ENCODE data around the gene CHRDL1. TPM values are rescaled to one million over a fixed set of nuclear protein-coding genes. Genes with fewer than 3 reads are reported as not detected.
"Not testable (repeated sequence)": the region's sequence is repeated elsewhere in the genome, so short reads cannot be mapped to it uniquely, and the experiment has no call there.

Gene CHRDL1
- total RNA-seq, 2 experiments from 2014 or later = not detected

GRCh38 chrX:110836001-110836400 lies 40.4 kb upstream of the CHRDL1 start:
- no peak overlapping the region for H3K27ac ChIP-seq (ENCODE audit: low read depth in 1 of 2, low read length in 2 of 2)
- CTCF ChIA-PET = interaction anchor here (1.8 kb wide), 1 partner anchor 11 kb away, joined by 11 read pairs; no protein-coding TSS in a partner anchor
- POLR2A ChIA-PET = no interaction called here

GRCh38 chrX:110825972-110826371 lies 30.4 kb upstream of the CHRDL1 start:
- H3K27ac Mint-ChIP-seq = no peak overlapping the region
- no peak overlapping the region for H3K4me3 ChIP-seq (ENCODE audit: low read length)
- no peaks in the 10 kb centered on the region for H3K36me3 ChIP-seq (ENCODE audit: insufficient read depth, low read length)
- no peaks in the 10 kb centered on the region for H3K9me3 Mint-ChIP-seq
- ChIA-PET CTCF (no interaction called here), POLR2A (no interaction called here)
- no peaks in the 10 kb centered on the region for H3K4me1 Mint-ChIP-seq (ENCODE audit: low read depth)
- no peaks in the 10 kb centered on the region for H3K4me1 ChIP-seq (ENCODE audit: insufficient read depth, low read length)
- no peaks in the 10 kb centered on the region for H3K27me3 ChIP-seq (ENCODE audit: control insufficient read depth in 1 of 2, insufficient read depth in 2 of 2, low read length in 2 of 2)
- TF ChIP-seq CTCF (IDR thresholded peaks at IDR 0.05) = no peak
- no peak for DNase-seq
- no peaks in the 10 kb centered on the region for H3K9me3 ChIP-seq (ENCODE audit: control insufficient read depth in 1 of 2, insufficient read depth in 1 of 2, low read length in 2 of 2)
- H3K4me3 Mint-ChIP-seq = no peak overlapping the region
- intact Hi-C loops (cut with DNase I, micrococcal nuclease) = no loop called here
- no peaks in the 10 kb centered on the region for H3K36me3 Mint-ChIP-seq (ENCODE audit: low read depth)
- H3K27ac ChIP-seq (ENCODE audit: low read depth in 1 of 2, low read length in 2 of 2) = no peak overlapping the region
- ATAC-seq (ENCODE audit: poor library complexity) = no peak
- peaks cover 5% of the 10 kb centered on the region for H3K27me3 Mint-ChIP-seq

More at GRCh38 chrX:110836001-110836400, 40.4 kb upstream of the CHRDL1 start:
- no peaks in the 10 kb centered on the region for H3K36me3 ChIP-seq (ENCODE audit: insufficient read depth, low read length)
- DNase-seq = no peak
- TF ChIP-seq CTCF (IDR thresholded peaks at IDR 0.05) = no peak
- Mint-ChIP-seq H3K36me3 (ENCODE audit: low read depth) (no peaks in the 10 kb centered on the region), H3K4me1 (ENCODE audit: low read depth) (no peaks in the 10 kb centered on the region), H3K27me3 (peaks cover 5% of the 10 kb centered on the region), H3K27ac (no peak overlapping the region), H3K9me3 (no peaks in the 10 kb centered on the region), H3K4me3 (no peak overlapping the region)
- intact Hi-C loops (cut with DNase I, micrococcal nuclease) = no loop called here
- no peak overlapping the region for H3K4me3 ChIP-seq (ENCODE audit: low read length)
- H3K4me1 ChIP-seq (ENCODE audit: insufficient read depth, low read length) = no peaks in the 10 kb centered on the region
- ATAC-seq (ENCODE audit: poor library complexity) = no peak
- no peaks in the 10 kb centered on the region for H3K9me3 ChIP-seq (ENCODE audit: control insufficient read depth in 1 of 2, insufficient read depth in 1 of 2, low read length in 2 of 2)
- no peaks in the 10 kb centered on the region for H3K27me3 ChIP-seq (ENCODE audit: control insufficient read depth in 1 of 2, insufficient read depth in 2 of 2, low read length in 2 of 2)

- H3K4me1 Mint-ChIP-seq (ENCODE audit: low read depth); H3K36me3 ChIP-seq (ENCODE audit: insufficient read depth, low read length); H3K27ac Mint-ChIP-seq; H3K9me3 ChIP-seq (ENCODE audit: control insufficient read depth in 1 of 2, insufficient read depth in 1 of 2, low read length in 2 of 2); DNase-seq; H3K27ac ChIP-seq (ENCODE audit: low read depth in 1 of 2, low read length in 2 of 2); intact Hi-C loops (cut with DNase I, micrococcal nuclease); H3K4me3 Mint-ChIP-seq; H3K36me3 Mint-ChIP-seq (ENCODE audit: low read depth); H3K27me3 Mint-ChIP-seq; POLR2A ChIA-PET; H3K9me3 Mint-ChIP-seq; H3K4me3 ChIP-seq (ENCODE audit: low read length); CTCF ChIA-PET; H3K27me3 ChIP-seq (ENCODE audit: control insufficient read depth in 1 of 2, insufficient read depth in 2 of 2, low read length in 2 of 2); H3K4me1 ChIP-seq (ENCODE audit: insufficient read depth, low read length); ATAC-seq (ENCODE audit: poor library complexity): not testable (repeated sequence)
Observed at GRCh38 chrX:110816543-110816942, 20.9 kb upstream of the CHRDL1 start.

- no peaks in the 10 kb centered on the region for H3K36me3 Mint-ChIP-seq (ENCODE audit: low read depth)
- H3K27me3 Mint-ChIP-seq = no peaks in the 10 kb centered on the region
- no peaks in the 10 kb centered on the region for H3K36me3 ChIP-seq (ENCODE audit: insufficient read depth, low read length)
- no peaks in the 10 kb centered on the region for H3K4me1 Mint-ChIP-seq (ENCODE audit: low read depth)
- DNase-seq = no peak
- no peaks in the 10 kb centered on the region for H3K27me3 ChIP-seq (ENCODE audit: control insufficient read depth in 1 of 2, insufficient read depth in 2 of 2, low read length in 2 of 2)
- intact Hi-C loops (cut with DNase I, micrococcal nuclease) = no loop called here
- no peak for ATAC-seq (ENCODE audit: poor library complexity)
- ChIA-PET CTCF (no interaction called here), POLR2A (no interaction called here)
- no peaks in the 10 kb centered on the region for H3K9me3 ChIP-seq (ENCODE audit: control insufficient read depth in 1 of 2, insufficient read depth in 1 of 2, low read length in 2 of 2)
- no peak overlapping the region for H3K4me3 Mint-ChIP-seq
- no peak overlapping the region for H3K27ac Mint-ChIP-seq
- TF ChIP-seq CTCF (IDR thresholded peaks at IDR 0.05) = no peak
- no peaks in the 10 kb centered on the region for H3K9me3 Mint-ChIP-seq
- H3K4me1 ChIP-seq (ENCODE audit: insufficient read depth, low read length) = no peaks in the 10 kb centered on the region
- H3K4me3 ChIP-seq (ENCODE audit: low read length) = no peak overlapping the region
- H3K27ac ChIP-seq (ENCODE audit: low read depth in 1 of 2, low read length in 2 of 2) = no peak overlapping the region
Observed at GRCh38 chrX:110806145-110806544, 10.5 kb upstream of the CHRDL1 start.

All from CD4-positive, alpha-beta T cell (primary cell).